SK-N-SH (cell line): ENCODE measurements around the gene RGS13. TPM values are rescaled to one million over a fixed set of nuclear protein-coding genes. Genes with fewer than 3 reads are reported as not detected.

ENCODE experiments used
- CTCF ChIA-PET: fragments of 300-600, 350-600 bp; formaldehyde crosslinking; extraction: SDS; loops from one replicate; lab custom pipeline; 2021; lab: Yijun Ruan, JAX
- POLR2A ChIA-PET: fragments of 350-600 bp; sonication (Branson Sonifier 250); formaldehyde crosslinking; extraction: SDS; loops from one replicate; lab custom pipeline; 2020; ENCODE audit warnings: antibody characterized with exemption, inconsistent platforms; lab: Yijun Ruan, JAX
- DNase-seq: peaks from one replicate; pipeline ENCODE4 v3.0.0; 2012
- H2AFZ ChIP-seq: fragments of 200-600 bp; sonication (generic); 2 replicates; pipeline ENCODE4 v1.8.1; 2016; ENCODE audit warnings: antibody characterized with exemption, mild to moderate bottlenecking, low read depth
- H3F3A ChIP-seq: fragments of 200-600 bp; sonication (generic); replicated peaks from 2 replicates; pipeline ENCODE3; 2016; ENCODE audit warnings: antibody characterized with exemption, mild to moderate bottlenecking; ENCODE audit not compliant: insufficient read depth
- H3K27ac ChIP-seq, 2 experiments: fragments of 200-500 bp in 1 of 2; fragments of 200-600 bp in 1 of 2; sonication (Bioruptor generic) in 1 of 2; sonication (generic), shearing (Covaris generic) in 1 of 2; 2 replicates each; pipeline versions ENCODE4 v1.5.1 to v1.6.1; 2014 to 2016; ENCODE audit warnings: low read depth in 2 of 2, inconsistent platforms in 1 of 2, low read length in 1 of 2, mild to moderate bottlenecking in 1 of 2, mixed read lengths in 1 of 2
- H3K27me3 ChIP-seq: fragments of 200-600 bp; sonication (generic), shearing (Covaris generic); 2 replicates; pipeline ENCODE4 v1.6.1; 2016; ENCODE audit warnings: mixed run types; ENCODE audit not compliant: insufficient read depth
- H3K36me3 ChIP-seq, 2 experiments: fragments of 200-500 bp in 1 of 2; fragments of 200-600 bp in 1 of 2; sonication (Bioruptor generic) in 1 of 2; sonication (generic) in 1 of 2; replicated peaks in 1 of 2; 2 replicates each; pipeline versions ENCODE3 to v1.5.1; 2014 to 2016; ENCODE audit warnings: low read length in 1 of 2, mild to moderate bottlenecking in 1 of 2; ENCODE audit not compliant: insufficient read depth in 2 of 2, control insufficient read depth in 1 of 2
- H3K4me1 ChIP-seq, 2 experiments: fragments of 200-500 bp in 1 of 2; fragments of 200-600 bp in 1 of 2; sonication (Bioruptor generic) in 1 of 2; sonication (generic), shearing (Covaris generic) in 1 of 2; 2 replicates each; pipeline versions ENCODE4 v1.5.1 to v1.6.1; 2014 to 2016; ENCODE audit warnings: low read depth in 1 of 2, low read length in 1 of 2, mixed run types in 1 of 2; ENCODE audit not compliant: insufficient read depth in 2 of 2, control insufficient read depth in 1 of 2
- H3K4me2 ChIP-seq: fragments of 200-600 bp; sonication (generic), shearing (Covaris generic); 2 replicates; pipeline ENCODE4 v1.6.1; 2017; ENCODE audit warnings: mixed run types
- H3K4me3 ChIP-seq, 2 experiments: fragments of 200-500 bp in 1 of 2; fragments of 200-600 bp in 1 of 2; sonication (Bioruptor generic) in 1 of 2; sonication (generic), shearing (Covaris generic) in 1 of 2; 2 replicates each; pipeline versions ENCODE4 v1.5.1 to v1.8.1; 2014 to 2016; ENCODE audit warnings: low read depth in 2 of 2, inconsistent platforms in 1 of 2, low read length in 1 of 2, mild to moderate bottlenecking in 1 of 2, mixed read lengths in 1 of 2, moderate library complexity in 1 of 2
- H3K79me2 ChIP-seq: fragments of 200-600 bp; sonication (generic); 2 replicates; pipeline ENCODE4 v1.8.1; 2017; ENCODE audit warnings: mild to moderate bottlenecking; ENCODE audit not compliant: insufficient read depth
- H3K9ac ChIP-seq: fragments of 200-600 bp; sonication (generic); 2 replicates; pipeline ENCODE4 v1.6.1; 2017; ENCODE audit warnings: mixed run types
- H3K9me2 ChIP-seq: fragments of 200-600 bp; sonication (generic); 2 replicates; pipeline ENCODE4 v1.6.1; 2017; ENCODE audit warnings: mixed run types
- H3K9me3 ChIP-seq: fragments of 200-600 bp; sonication (generic); 2 replicates; pipeline ENCODE4 v1.6.1; 2017; ENCODE audit warnings: mixed run types, mild to moderate bottlenecking, moderate library complexity
- H4K20me1 ChIP-seq: fragments of 200-600 bp; sonication (generic); 2 replicates; pipeline ENCODE4 v1.6.1; 2017; ENCODE audit warnings: mild to moderate bottlenecking, mixed run types; ENCODE audit not compliant: insufficient read depth
- ELF1 ChIP-seq: IDR thresholded peaks from 2 replicates; pipeline ENCODE4 v1.4.0; 2012
- EZH2phosphoT487 ChIP-seq: fragments of 200-600 bp; sonication (generic); IDR thresholded peaks from 2 replicates; pipeline ENCODE4 v1.6.1; 2017; ENCODE audit warnings: low read depth, mixed run types, mild to moderate bottlenecking, antibody characterized with exemption, moderate library complexity, borderline replicate concordance
- GATA2 ChIP-seq: sonication (generic); formaldehyde crosslinking; IDR thresholded peaks from 2 replicates; pipeline ENCODE4 v1.5.0; 2020; ENCODE audit warnings: mild to moderate bottlenecking, missing genetic modification reagents
- MAX ChIP-seq: IDR thresholded peaks from 2 replicates; pipeline ENCODE4 v1.4.0; 2012; ENCODE audit warnings: low read depth
- MEF2A ChIP-seq: IDR thresholded peaks from 2 replicates; pipeline ENCODE4 v1.4.0; 2012; ENCODE audit warnings: low read depth, borderline replicate concordance
- PBX3 ChIP-seq: IDR thresholded peaks from 2 replicates; pipeline ENCODE4; 2012
- SIN3A ChIP-seq: IDR thresholded peaks from 2 replicates; pipeline ENCODE4 v1.6.1; 2012; ENCODE audit warnings: low read depth, mild to moderate bottlenecking, low read length, moderate library complexity, borderline replicate concordance
- USF1 ChIP-seq: IDR thresholded peaks from 2 replicates; pipeline ENCODE4 v1.4.0; 2012; ENCODE audit warnings: low read depth, borderline replicate concordance
- WGBS: methylation state at CpG from one replicate; pipeline ENCODE4 v1.1.6; 2017; ENCODE audit warnings: low lambda C conversion rate; 5-methylcytosine and 5-hydroxymethylcytosine counted together
- polyA plus RNA-seq, 3 experiments: library from polyadenylated mRNA; depleted of rRNA; stranded (reverse); fragments of >200 nt; gene quantifications; 2 replicates each; pipeline ENCODE4 v1.2.3, GENCODE V29; 2012
- TF ChIP-seq, protein P1 (sequence below): fragments of 150-350 bp; IDR thresholded peaks from 2 replicates; pipeline ENCODE4 v1.6.1; 2016; ENCODE audit warnings: mild to moderate bottlenecking, low read depth, low read length
- TF ChIP-seq, protein P2 (sequence below): IDR thresholded peaks from 2 replicates; pipeline ENCODE4 v1.6.1; 2012; ENCODE audit warnings: mild to moderate bottlenecking, low read depth, low read length, moderate library complexity

RGS13 gene
- polyA plus RNA-seq, 1 of the 3 experiments (the other 2 are of a cell fraction) = not detected

DNA sequence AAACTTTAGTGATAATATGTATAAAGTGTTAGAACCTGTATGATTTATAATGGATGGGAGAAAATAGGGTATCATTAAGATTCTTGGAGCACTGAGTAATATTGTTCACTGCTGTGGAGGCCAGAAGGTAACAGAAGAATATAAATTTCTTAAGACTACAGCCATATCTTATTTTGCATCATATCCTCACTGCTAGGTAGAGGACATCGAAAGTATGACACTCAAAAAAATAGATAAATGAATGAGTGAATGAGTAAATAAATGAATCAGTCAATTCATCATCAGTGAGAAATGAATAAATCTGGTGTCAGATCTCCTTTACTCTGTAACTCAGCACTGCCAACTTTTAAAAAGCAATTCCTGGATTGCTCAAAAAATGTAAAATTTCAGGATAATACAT, 33.2 kb downstream of the RGS13 start:
- Histone ChIP-seq H3K4me1 (no peaks in the 10 kb centered on the region), H3K9ac (no peak overlapping the region), H3K9me2 (no peaks in the 10 kb centered on the region), H2AFZ (peak overlapping the region; percentile 30; the same call in 1 of the 2 replicates), H3K36me3 (no peaks in the 10 kb centered on the region), H3K79me2 (no peaks in the 10 kb centered on the region), H3K4me3 (no peak overlapping the region), H3K27ac (no peak overlapping the region), H3K4me2 (no peak overlapping the region), H3K27me3 (no peaks in the 10 kb centered on the region), H3F3A (no peaks in the 10 kb centered on the region), H3K9me3 (no peaks in the 10 kb centered on the region), H4K20me1 (no peaks in the 10 kb centered on the region)
- TF ChIP-seq, protein P1, sequence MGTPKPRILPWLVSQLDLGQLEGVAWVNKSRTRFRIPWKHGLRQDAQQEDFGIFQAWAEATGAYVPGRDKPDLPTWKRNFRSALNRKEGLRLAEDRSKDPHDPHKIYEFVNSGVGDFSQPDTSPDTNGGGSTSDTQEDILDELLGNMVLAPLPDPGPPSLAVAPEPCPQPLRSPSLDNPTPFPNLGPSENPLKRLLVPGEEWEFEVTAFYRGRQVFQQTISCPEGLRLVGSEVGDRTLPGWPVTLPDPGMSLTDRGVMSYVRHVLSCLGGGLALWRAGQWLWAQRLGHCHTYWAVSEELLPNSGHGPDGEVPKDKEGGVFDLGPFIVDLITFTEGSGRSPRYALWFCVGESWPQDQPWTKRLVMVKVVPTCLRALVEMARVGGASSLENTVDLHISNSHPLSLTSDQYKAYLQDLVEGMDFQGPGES = no peak
- no peak for TF ChIP-seq MEF2A
- TF ChIP-seq MAX = no peak
- no peak for TF ChIP-seq USF1
- no peak for TF ChIP-seq PBX3
- TF ChIP-seq, protein P2, sequence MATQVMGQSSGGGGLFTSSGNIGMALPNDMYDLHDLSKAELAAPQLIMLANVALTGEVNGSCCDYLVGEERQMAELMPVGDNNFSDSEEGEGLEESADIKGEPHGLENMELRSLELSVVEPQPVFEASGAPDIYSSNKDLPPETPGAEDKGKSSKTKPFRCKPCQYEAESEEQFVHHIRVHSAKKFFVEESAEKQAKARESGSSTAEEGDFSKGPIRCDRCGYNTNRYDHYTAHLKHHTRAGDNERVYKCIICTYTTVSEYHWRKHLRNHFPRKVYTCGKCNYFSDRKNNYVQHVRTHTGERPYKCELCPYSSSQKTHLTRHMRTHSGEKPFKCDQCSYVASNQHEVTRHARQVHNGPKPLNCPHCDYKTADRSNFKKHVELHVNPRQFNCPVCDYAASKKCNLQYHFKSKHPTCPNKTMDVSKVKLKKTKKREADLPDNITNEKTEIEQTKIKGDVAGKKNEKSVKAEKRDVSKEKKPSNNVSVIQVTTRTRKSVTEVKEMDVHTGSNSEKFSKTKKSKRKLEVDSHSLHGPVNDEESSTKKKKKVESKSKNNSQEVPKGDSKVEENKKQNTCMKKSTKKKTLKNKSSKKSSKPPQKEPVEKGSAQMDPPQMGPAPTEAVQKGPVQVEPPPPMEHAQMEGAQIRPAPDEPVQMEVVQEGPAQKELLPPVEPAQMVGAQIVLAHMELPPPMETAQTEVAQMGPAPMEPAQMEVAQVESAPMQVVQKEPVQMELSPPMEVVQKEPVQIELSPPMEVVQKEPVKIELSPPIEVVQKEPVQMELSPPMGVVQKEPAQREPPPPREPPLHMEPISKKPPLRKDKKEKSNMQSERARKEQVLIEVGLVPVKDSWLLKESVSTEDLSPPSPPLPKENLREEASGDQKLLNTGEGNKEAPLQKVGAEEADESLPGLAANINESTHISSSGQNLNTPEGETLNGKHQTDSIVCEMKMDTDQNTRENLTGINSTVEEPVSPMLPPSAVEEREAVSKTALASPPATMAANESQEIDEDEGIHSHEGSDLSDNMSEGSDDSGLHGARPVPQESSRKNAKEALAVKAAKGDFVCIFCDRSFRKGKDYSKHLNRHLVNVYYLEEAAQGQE = no peak
- TF ChIP-seq ELF1 = no peak
- no peak for TF ChIP-seq EZH2phosphoT487
- ChIA-PET POLR2A (no interaction called here), CTCF (no interaction called here)
- no peak for DNase-seq
- 63% methylated on average over 1 of the region's 1 CpG for WGBS

GRCh38 chr1:192675716-192676115, 39.8 kb downstream of the RGS13 start:
- Histone ChIP-seq H3K9ac (no peak overlapping the region), H3F3A (no peaks in the 10 kb centered on the region), H3K4me2 (no peak overlapping the region), H3K27me3 (no peaks in the 10 kb centered on the region), H4K20me1 (no peaks in the 10 kb centered on the region), H3K4me3 (no peak overlapping the region), H3K27ac (no peak overlapping the region), H2AFZ (no peak overlapping the region; the same call in 1 of the 2 replicates), H3K79me2 (no peaks in the 10 kb centered on the region), H3K4me1 (no peaks in the 10 kb centered on the region; a peak in 1 of 4 replicates), H3K9me2 (no peaks in the 10 kb centered on the region), H3K36me3 (no peaks in the 10 kb centered on the region), H3K9me3 (no peaks in the 10 kb centered on the region)
- ChIA-PET CTCF (no interaction called here), POLR2A (no interaction called here)
- WGBS = 91% methylated on average over 1 of the region's 1 CpG
- DNase-seq = no peak
- TF ChIP-seq GATA2 (CRISPR knock-in tag) (0 out of 2 replicates have a peak, but pooled peaks have one; percentile 5), SIN3A (no peak)
